Neural progenitor cell (in vitro differentiated cells): ENCODE measurements around the gene ZNF787. TPM values are rescaled to one million over a fixed set of nuclear protein-coding genes. Genes with fewer than 3 reads are reported as not detected.

Source experiments
- DNase-seq: peaks from one replicate; pipeline ENCODE4 v3.0.0-alpha.2; 2016; ENCODE audit warnings: low spot score
- H2AFZ ChIP-seq: fragments of 200-600 bp; sonication (generic); replicated peaks from 2 replicates; pipeline ENCODE4 v1.6.1; 2016; ENCODE audit warnings: antibody characterized with exemption
- H3F3A ChIP-seq: fragments of 200-600 bp; sonication (generic); 2 replicates; pipeline ENCODE4 v1.6.1; 2016; ENCODE audit warnings: antibody characterized with exemption, low read depth
- H3K27ac ChIP-seq: fragments of 200-600 bp; sonication (generic); 2 replicates; pipeline ENCODE4 v1.5.1; 2016; ENCODE audit warnings: mild to moderate bottlenecking
- H3K27me3 ChIP-seq: fragments of 200-600 bp; sonication (generic); 2 replicates; pipeline ENCODE4 v1.6.1; 2016; ENCODE audit warnings: mild to moderate bottlenecking, moderate library complexity
- H3K36me3 ChIP-seq: fragments of 200-600 bp; sonication (generic); 2 replicates; pipeline ENCODE4 v1.5.1; 2016
- H3K4me1 ChIP-seq: fragments of 200-600 bp; sonication (generic); 2 replicates; pipeline ENCODE4 v1.6.1; 2016; ENCODE audit warnings: mixed run types
- H3K4me2 ChIP-seq: fragments of 200-600 bp; sonication (generic); 2 replicates; pipeline ENCODE4 v1.6.1; 2016
- H3K4me3 ChIP-seq: fragments of 200-600 bp; sonication (generic); 2 replicates; pipeline ENCODE4 v1.5.1; 2016
- H3K79me2 ChIP-seq: fragments of 200-600 bp; sonication (generic); 2 replicates; pipeline ENCODE4 v1.6.1; 2016; ENCODE audit warnings: low read depth
- H3K9ac ChIP-seq: fragments of 200-600 bp; sonication (generic); 2 replicates; pipeline ENCODE4 v1.6.1; 2016
- H3K9me3 ChIP-seq: fragments of 200-600 bp; sonication (generic); 2 replicates; pipeline ENCODE4 v1.5.1; 2016; ENCODE audit warnings: low read depth
- H4K20me1 ChIP-seq: fragments of 200-600 bp; sonication (generic); 2 replicates; pipeline ENCODE4 v1.6.1; 2016; ENCODE audit warnings: low read depth
- H3K27ac Mint-ChIP-seq: 3 replicates; pipeline ENCODE4 v1.8.0; 2021; ENCODE audit warnings: mixed read lengths
- H3K27me3 Mint-ChIP-seq: 2 replicates; pipeline ENCODE4 v1.8.0; 2022; ENCODE audit warnings: low read depth, mild to moderate bottlenecking, inconsistent platforms, moderate library complexity, mixed read lengths; ENCODE audit not compliant: insufficient read depth
- H3K36me3 Mint-ChIP-seq: 3 replicates; pipeline ENCODE4 v1.8.0; 2021; ENCODE audit warnings: mixed read lengths
- H3K4me1 Mint-ChIP-seq: 3 replicates; pipeline ENCODE4 v1.8.0; 2021; ENCODE audit warnings: mixed read lengths
- H3K4me3 Mint-ChIP-seq: 3 replicates; pipeline ENCODE4 v1.8.0; 2021; ENCODE audit warnings: mild to moderate bottlenecking, moderate library complexity, mixed read lengths
- H3K9me3 Mint-ChIP-seq: 3 replicates; pipeline ENCODE4 v1.8.0; 2020; ENCODE audit warnings: mixed read lengths
- EZH2 ChIP-seq: fragments of 200-600 bp; sonication (generic); IDR thresholded peaks from 2 replicates; pipeline ENCODE4 v1.6.1; 2017; ENCODE audit warnings: antibody characterized with exemption, mild to moderate bottlenecking, moderate library complexity
- EZH2phosphoT487 ChIP-seq: fragments of 200-600 bp; sonication (generic); IDR thresholded peaks from 2 replicates; pipeline ENCODE4 v1.6.1; 2017; ENCODE audit warnings: antibody characterized with exemption
- total RNA-seq: library from RNA; depleted of rRNA; stranded (reverse); fragments of >200 nt; gene quantifications from 2 replicates; pipeline ENCODE4 v1.2.3, GENCODE V29; 2015; ENCODE audit warnings: low replicate concordance
- TF ChIP-seq, protein P1 (sequence below): fragments of 200-600 bp; sonication (generic); IDR thresholded peaks from 2 replicates; pipeline ENCODE4 v1.5.1; 2017; ENCODE audit warnings: antibody characterized with exemption, mild to moderate bottlenecking

ZNF787 gene
- total RNA-seq, 1 donor from 2014 or later, result 2.2 TPM

DNA sequence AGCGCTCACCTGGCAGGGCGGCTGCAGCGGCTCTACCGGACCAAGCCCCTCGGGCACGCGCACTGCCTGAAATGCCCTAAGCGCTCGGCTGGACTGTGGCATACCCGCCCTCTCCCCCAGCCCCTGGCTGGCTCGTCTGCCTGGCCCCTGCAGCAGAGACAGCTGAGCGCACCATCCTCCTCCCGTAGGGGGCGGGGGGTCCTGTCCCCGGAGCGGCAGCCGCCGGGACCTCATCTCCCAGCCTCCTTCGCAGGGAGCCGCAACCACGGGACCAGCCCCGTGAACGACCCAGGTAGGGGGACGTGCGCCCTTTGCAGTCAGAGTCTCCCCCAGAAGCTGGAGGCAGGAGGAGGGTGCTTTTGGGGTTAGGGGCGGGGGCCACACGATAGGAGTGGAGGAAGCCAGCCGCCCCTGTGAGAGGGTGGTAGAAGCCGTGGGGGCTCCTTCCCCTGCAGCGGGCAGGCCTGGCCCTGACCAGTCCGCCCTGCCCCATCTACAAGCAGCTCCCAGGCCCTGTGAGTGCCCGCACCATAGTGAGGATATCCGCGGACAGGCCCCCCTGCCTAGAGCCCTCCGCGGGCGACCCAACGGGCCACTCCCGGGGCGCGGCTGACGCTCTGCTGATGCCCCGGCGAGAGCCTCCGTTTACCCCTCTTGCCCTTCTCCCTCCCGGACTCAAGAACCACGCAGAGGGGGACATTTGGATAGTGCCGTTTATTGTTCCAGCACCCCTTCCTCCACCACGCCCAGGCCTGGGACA, 34.2 kb downstream of the ZNF787 start:
- no peak overlapping the region for H3K27ac ChIP-seq
- H3K36me3 Mint-ChIP-seq, result peaks cover 14% of the 10 kb centered on the region
- H3K9me3 Mint-ChIP-seq, result no peaks in the 10 kb centered on the region
- H3K36me3 ChIP-seq, result no peaks in the 10 kb centered on the region
- H3K9ac ChIP-seq, result no peak overlapping the region
- peaks cover 23% of the 10 kb centered on the region for H3K79me2 ChIP-seq
- peaks cover 2% of the 10 kb centered on the region for H3K27me3 Mint-ChIP-seq
- no peaks in the 10 kb centered on the region for H3K9me3 ChIP-seq
- no peak overlapping the region for H2AFZ ChIP-seq
- H3K27ac Mint-ChIP-seq, result no peak overlapping the region
- TF ChIP-seq, protein P1, sequence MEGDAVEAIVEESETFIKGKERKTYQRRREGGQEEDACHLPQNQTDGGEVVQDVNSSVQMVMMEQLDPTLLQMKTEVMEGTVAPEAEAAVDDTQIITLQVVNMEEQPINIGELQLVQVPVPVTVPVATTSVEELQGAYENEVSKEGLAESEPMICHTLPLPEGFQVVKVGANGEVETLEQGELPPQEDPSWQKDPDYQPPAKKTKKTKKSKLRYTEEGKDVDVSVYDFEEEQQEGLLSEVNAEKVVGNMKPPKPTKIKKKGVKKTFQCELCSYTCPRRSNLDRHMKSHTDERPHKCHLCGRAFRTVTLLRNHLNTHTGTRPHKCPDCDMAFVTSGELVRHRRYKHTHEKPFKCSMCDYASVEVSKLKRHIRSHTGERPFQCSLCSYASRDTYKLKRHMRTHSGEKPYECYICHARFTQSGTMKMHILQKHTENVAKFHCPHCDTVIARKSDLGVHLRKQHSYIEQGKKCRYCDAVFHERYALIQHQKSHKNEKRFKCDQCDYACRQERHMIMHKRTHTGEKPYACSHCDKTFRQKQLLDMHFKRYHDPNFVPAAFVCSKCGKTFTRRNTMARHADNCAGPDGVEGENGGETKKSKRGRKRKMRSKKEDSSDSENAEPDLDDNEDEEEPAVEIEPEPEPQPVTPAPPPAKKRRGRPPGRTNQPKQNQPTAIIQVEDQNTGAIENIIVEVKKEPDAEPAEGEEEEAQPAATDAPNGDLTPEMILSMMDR, result no peak
- TF ChIP-seq EZH2phosphoT487, result no peak
- TF ChIP-seq EZH2, result no peak
- H3K4me1 ChIP-seq, result peaks cover 8% of the 10 kb centered on the region
- H3K4me3 ChIP-seq, result no peak overlapping the region
- peaks cover 5% of the 10 kb centered on the region for H3K27me3 ChIP-seq
- peaks cover 44% of the 10 kb centered on the region for H4K20me1 ChIP-seq
- no peak for DNase-seq
- H3K4me3 Mint-ChIP-seq, result no peak overlapping the region
- peaks cover 12% of the 10 kb centered on the region for H3F3A ChIP-seq
- H3K4me2 ChIP-seq, result no peak overlapping the region
- no peaks in the 10 kb centered on the region for H3K4me1 Mint-ChIP-seq

DNA sequence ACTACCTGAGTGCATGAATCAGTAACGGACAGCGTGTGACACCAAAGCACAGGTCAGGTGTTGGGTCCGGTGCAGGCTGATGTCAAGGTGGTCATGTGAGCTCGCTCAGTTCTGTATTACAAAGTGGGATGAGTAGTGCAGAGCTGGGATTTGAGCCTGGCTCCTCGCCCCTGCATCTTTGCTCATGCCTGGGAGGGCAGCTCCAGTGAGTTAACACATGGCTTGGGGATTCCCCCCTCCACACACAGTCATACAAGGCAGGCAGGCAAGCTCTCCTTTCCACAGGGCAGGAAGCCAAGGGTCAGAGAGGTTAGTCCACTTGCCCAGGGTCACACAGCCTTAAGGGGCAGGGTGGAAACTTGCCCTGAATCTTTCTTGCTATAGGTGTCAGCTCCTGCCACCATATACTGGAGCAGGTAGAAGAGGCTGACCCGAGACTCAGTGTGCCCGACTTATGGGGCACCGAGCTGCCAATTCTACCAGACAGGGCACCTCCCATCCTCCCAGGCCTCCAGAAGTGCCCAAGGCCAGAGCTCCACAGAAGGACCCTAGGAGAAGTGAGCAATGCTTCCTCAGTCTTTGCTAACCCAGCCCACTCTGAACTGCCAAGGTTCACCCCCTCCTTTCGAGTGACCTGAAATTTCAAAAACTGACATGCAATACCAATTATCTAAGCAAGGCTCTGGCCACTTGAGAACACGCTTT, 35.4 kb downstream of the ZNF787 start:
- no peak for TF ChIP-seq EZH2phosphoT487
- TF ChIP-seq, protein P1, result no peak
- no peak for TF ChIP-seq EZH2
- Histone ChIP-seq H3K4me2 (no peak overlapping the region), H3K9me3 (no peaks in the 10 kb centered on the region), H3F3A (peaks cover 12% of the 10 kb centered on the region), H4K20me1 (peaks cover 36% of the 10 kb centered on the region), H3K4me3 (no peak overlapping the region), H3K79me2 (peaks cover 14% of the 10 kb centered on the region), H3K4me1 (peaks cover 8% of the 10 kb centered on the region), H3K36me3 (no peaks in the 10 kb centered on the region), H3K27ac (peak overlapping the region; percentile 5), H3K9ac (no peak overlapping the region), H3K27me3 (peaks cover 12% of the 10 kb centered on the region), H2AFZ (no peak overlapping the region)
- H3K9me3 Mint-ChIP-seq, result no peaks in the 10 kb centered on the region
- no peak for DNase-seq
- H3K27ac Mint-ChIP-seq, result peak overlapping the region; percentile 74
- no peak overlapping the region for H3K4me3 Mint-ChIP-seq
- peaks cover 8% of the 10 kb centered on the region for H3K4me1 Mint-ChIP-seq
- H3K27me3 Mint-ChIP-seq, result peaks cover 3% of the 10 kb centered on the region
- peaks cover 7% of the 10 kb centered on the region for H3K36me3 Mint-ChIP-seq

DNA sequence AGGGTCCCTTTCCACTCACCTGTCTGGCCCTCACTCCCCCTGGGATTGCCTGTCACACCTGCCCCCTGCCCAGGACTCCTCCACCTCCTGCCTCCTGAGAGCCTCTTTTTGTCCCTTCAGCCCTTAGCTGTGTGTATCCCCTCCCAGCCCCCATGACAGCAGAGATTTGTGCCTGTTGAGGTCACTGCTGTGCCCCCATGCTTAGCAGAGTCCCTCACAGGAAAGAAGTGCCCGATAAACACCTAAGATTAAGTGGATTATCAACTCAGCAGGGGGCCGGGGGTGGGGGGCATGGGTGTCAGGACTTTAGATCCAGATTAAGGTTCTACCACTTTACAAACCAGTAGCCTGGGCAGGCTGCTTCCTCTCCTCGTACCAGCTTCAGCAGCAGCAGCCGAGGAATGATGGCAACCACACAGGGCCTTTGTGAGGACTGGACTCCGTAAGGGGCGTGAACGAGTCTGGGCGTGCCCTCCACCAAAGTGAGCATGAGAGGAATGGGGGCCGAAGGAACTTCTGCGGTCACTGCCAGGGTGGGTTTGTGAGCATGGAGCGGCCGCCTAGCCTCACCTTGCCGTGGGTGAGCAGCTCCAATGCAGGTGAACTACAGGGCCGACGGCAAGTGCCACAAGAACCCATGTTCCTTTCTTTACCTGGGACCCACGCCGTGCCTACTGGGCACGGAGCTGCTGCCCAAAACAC, 36.1 kb downstream of the ZNF787 start:
- Histone ChIP-seq H3K4me2 (no peak overlapping the region), H3K36me3 (no peaks in the 10 kb centered on the region), H4K20me1 (peaks cover 28% of the 10 kb centered on the region), H3K4me1 (peaks cover 8% of the 10 kb centered on the region), H3K27ac (peak overlapping the region; percentile 5), H3F3A (peaks cover 12% of the 10 kb centered on the region), H2AFZ (no peak overlapping the region), H3K4me3 (no peak overlapping the region), H3K9me3 (no peaks in the 10 kb centered on the region), H3K79me2 (peaks cover 6% of the 10 kb centered on the region), H3K27me3 (peaks cover 12% of the 10 kb centered on the region), H3K9ac (no peak overlapping the region)
- H3K36me3 Mint-ChIP-seq, result peaks cover 6% of the 10 kb centered on the region
- no peak for DNase-seq
- no peak overlapping the region for H3K27ac Mint-ChIP-seq
- peaks cover 10% of the 10 kb centered on the region for H3K4me1 Mint-ChIP-seq
- TF ChIP-seq, protein P1, result no peak
- TF ChIP-seq EZH2phosphoT487 (no peak), EZH2 (no peak)
- H3K4me3 Mint-ChIP-seq, result no peak overlapping the region
- peaks cover 5% of the 10 kb centered on the region for H3K27me3 Mint-ChIP-seq
- H3K9me3 Mint-ChIP-seq, result no peaks in the 10 kb centered on the region
